Glomerular endothelial cell (primary cell): Measurements from ENCODE around the gene UNC119. TPM values are rescaled to one million over a fixed set of nuclear protein-coding genes. Genes with fewer than 3 reads are reported as not detected.

Experiments
- DNase-seq: peaks from one replicate; pipeline ENCODE4 v3.0.0-alpha.2; 2011; ENCODE audit warnings: low read depth, low spot score; ENCODE audit errors: extremely low read depth
- total RNA-seq: library from RNA; depleted of rRNA; stranded (reverse); fragments of >200 nt; gene quantifications from 2 replicates; pipeline ENCODE4 v1.2.3, GENCODE V29; 2015

Gene UNC119
- total RNA-seq, 1 donor from 2014 or later: 38.0 TPM

DNA sequence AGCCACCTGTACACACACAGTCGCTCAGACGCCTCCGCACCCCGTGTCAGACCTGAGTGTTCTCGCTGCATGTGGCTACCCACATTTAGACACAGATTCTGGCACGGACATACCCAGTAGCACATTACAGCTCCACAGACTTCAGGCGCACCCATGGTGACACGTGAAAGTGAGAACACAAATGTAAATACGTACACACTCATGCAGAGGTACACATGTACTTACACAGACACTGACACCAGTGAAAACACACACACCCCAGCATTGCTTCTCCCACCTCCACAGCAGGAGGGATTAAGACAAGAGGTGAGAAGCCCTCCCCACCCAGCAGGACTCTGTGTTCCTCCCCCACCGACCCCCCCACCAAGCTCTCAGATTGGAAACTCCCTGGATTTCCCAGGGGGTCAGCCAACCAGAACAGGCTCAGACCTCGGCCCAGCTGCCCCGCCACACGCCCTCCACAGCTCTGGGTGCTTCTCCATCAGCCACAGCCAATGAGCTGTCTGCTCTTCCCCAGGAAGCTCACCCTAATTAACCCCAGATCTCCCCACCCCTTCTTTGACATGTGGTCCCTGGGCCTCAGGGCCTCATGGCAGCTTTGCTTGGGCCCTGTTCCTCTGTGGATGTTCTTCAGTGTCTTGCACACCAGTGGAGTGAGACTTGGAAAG is 51.6 kb downstream of the UNC119 start:
- no peak for DNase-seq

DNA sequence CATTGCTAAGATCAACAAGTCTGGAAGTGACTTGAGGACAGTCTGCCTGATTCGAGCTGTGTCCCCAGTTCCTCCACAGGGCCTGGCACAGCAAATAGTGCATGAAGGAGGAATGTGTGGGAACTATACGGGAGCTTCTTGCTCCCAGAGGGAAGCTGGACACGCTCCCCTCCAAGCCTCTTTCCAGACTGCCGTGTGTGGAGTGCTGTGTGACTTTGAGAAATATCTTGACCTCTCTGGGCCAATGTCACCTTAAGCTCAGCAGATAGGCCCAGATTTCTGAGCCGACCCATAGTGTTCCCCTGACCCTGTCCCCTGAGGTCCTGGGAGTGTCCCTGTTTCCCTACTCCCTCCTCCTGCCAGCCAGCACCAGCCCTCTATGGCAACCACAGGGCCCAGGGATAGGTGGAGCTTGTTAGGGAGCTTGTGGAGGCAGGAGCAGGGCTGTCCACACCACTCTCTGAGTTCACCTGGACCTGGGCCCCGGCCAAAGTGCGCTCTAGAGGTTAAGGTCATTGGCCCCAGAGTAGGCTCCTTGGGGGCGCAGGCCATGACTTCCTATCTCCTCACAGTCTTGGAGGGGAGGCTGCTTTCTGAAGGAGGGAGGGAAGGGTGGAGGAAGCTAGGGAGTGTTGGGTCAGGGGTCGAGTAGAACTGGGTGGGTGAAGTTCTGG is 52.6 kb downstream of the UNC119 start:
- DNase-seq: no peak

DNA sequence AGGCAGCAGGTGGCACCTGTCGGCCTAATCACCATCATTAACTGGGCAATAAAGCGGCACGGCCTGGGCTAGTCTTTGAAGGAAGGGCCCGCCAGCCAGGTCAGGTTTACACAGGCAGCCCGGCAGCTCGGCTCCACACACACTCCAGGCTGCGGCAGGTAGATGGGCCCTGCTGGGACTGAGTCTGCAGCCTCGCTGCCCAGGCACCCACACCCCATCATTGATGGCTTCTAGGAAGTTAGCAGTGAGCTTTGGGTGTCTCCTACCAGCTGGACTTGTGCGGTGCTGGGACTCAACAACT is 53.1 kb downstream of the UNC119 start:
- DNase-seq: no peak

- no peak for DNase-seq
Observed at GRCh38 chr17:28498652-28499363, 53.6 kb downstream of the UNC119 start.

DNA sequence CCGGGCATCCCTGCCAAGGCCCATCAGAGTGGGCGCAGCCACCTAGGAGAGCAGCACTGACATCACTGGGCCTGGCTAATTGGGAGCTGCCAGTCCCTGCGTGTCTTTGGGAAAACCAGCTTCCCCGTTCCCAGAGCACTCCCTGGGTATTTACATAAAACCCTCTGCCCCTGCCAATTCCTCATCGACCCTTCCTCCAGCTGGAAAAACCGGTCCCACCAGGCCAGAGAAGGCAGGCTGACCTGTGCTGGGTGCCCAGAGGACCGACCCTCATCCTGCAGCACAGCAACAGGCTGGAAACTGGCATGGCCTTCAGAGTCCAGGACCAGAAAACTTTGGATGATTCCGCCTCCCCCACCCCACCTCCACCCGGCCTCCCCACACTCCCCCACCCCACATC is 54.5 kb downstream of the UNC119 start:
- no peak for DNase-seq

Other genes with a start within 250 kb of the UNC119 start
- gene TMEM97, start 233.4 kb downstream of the UNC119 start, total RNA-seq: 9.1 and 13.2 TPM in 2 replicates
- gene IFT20, start 217.2 kb downstream of the UNC119 start, total RNA-seq: 59.4 and 66.1 TPM in 2 replicates
- 102 and 120 TPM in 2 replicates for gene TNFAIP1, start 216.9 kb downstream of the UNC119 start, total RNA-seq
- 74.5 and 83.4 TPM in 2 replicates for gene POLDIP2, start 195.1 kb downstream of the UNC119 start, total RNA-seq
- gene SEBOX, start 187.4 kb downstream of the UNC119 start, total RNA-seq: not detected in 2 replicates
- gene VTN, start 182.3 kb downstream of the UNC119 start, total RNA-seq: 0.05 TPM in 1 of 2 replicates, not detected in the other
- gene SARM1, start 180.9 kb downstream of the UNC119 start, total RNA-seq: 4.7 and 6.7 TPM in 2 replicates
- gene SLC46A1, start 146.4 kb downstream of the UNC119 start, total RNA-seq: 2.2 and 3.3 TPM in 2 replicates
- gene SLC13A2, start 79.0 kb downstream of the UNC119 start, total RNA-seq: not detected in 2 replicates
- not detected in 2 replicates for gene FOXN1, start 46.3 kb downstream of the UNC119 start, total RNA-seq
- 101 and 112 TPM in 2 replicates for gene PIGS, start 18.9 kb upstream of the UNC119 start, total RNA-seq
- 14.1 and 23.8 TPM in 2 replicates for gene ALDOC, start 24.3 kb upstream of the UNC119 start, total RNA-seq
- 13.0 and 18.6 TPM in 2 replicates for gene SPAG5, start 46.4 kb upstream of the UNC119 start, total RNA-seq
- 2.5 and 5.1 TPM in 2 replicates for gene RSKR, start 61.6 kb upstream of the UNC119 start, total RNA-seq
- gene BLTP2, start 92.5 kb upstream of the UNC119 start, total RNA-seq: 132 and 154 TPM in 2 replicates
- 54.4 and 58.6 TPM in 2 replicates for gene SDF2, start 109.3 kb upstream of the UNC119 start, total RNA-seq
- gene SUPT6H, start 109.6 kb upstream of the UNC119 start, total RNA-seq: 49.1 and 65.2 TPM in 2 replicates
- gene PROCA1, start 159.3 kb upstream of the UNC119 start, total RNA-seq: 0.23 TPM in 1 of 2 replicates, not detected in the other
- 80.6 and 99.5 TPM in 2 replicates for gene RAB34, start 165.2 kb upstream of the UNC119 start, total RNA-seq
- 328 and 663 TPM in 2 replicates for gene RPL23A, start 167.4 kb upstream of the UNC119 start, total RNA-seq
- gene TLCD1, start 173.6 kb upstream of the UNC119 start, total RNA-seq: 2.8 and 3.4 TPM in 2 replicates
- gene NEK8, start 176.2 kb upstream of the UNC119 start, total RNA-seq: 2.8 and 5.4 TPM in 2 replicates
- 38.8 and 42.8 TPM in 2 replicates for gene TRAF4, start 191.4 kb upstream of the UNC119 start, total RNA-seq